Suppressor macrophage treated with lipopolysaccharide for 4 hours (primary cell): ENCODE data around the gene KATNBL1.
"Not testable (repeated sequence)": the region's sequence is repeated elsewhere in the genome, so short reads cannot be mapped to it uniquely, and the experiment has no call there.

Experiments
- DNase-seq: peaks from one replicate; pipeline ENCODE4 v3.0.0-alpha.2; 2020

KATNBL1 gene

GRCh38 chr15:34188711-34189110 is 21.2 kb downstream of the KATNBL1 start:
- no peak for DNase-seq

GRCh38 chr15:34185666-34186065 is 24.2 kb downstream of the KATNBL1 start:
- no peak for DNase-seq

DNA sequence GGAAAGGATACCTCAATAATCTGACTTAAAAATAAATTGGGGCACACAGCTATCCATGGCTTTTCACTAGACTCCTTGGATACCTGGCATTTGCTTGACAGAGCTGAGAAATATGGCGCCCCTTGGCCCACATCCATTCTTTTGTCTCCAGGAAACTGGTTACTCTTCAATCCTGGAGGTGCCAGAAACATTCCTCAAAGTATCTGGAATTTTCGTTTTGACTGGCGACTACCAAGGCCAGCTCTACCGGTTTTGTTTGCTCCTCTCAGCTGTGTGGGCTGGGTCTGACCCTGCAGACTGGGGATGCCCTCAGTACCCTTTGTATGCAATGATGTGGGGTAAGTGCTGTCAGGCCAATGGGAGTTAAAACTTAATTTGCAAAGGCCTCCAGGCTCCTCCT is 27.0 kb downstream of the KATNBL1 start:
- no peak for DNase-seq

- DNase-seq, result no peak
These were observed 30.7 kb downstream of the KATNBL1 start for GRCh38 chr15:34179234-34179633.

- DNase-seq, result not testable (repeated sequence)
These were observed 43.8 kb downstream of the KATNBL1 start for GRCh38 chr15:34165987-34166573.

DNA sequence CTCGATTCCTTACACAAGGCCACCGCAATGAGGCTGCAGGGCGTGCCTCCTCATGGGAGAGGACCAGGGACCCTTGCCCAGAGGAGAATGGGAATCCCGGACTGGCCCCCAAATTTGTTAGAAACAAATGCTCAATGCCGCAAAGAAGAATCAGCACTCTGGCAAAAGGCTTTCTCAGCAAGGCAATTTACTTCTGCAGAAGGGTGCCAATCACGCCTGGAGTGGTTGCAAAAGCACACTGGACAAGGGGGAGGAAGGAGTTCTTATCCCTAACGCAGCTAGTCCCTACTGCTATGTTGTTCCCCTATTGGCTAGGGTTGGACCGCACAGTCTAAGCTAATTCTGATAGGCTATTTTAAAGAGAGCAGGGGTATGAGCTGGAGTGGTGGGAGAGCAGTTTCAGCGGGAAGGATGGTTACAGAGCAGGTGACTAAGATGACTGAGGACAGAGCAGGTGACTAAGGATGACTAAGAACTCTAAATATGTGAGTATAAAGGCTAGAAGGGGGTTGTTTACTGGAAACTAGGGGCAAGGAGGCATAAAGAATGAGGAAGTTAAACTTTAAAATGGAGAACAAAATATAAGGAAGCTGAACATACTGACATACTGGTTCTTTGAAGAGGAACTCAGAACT is 48.5 kb downstream of the KATNBL1 start:
- peak; percentile 56 for DNase-seq

DNA sequence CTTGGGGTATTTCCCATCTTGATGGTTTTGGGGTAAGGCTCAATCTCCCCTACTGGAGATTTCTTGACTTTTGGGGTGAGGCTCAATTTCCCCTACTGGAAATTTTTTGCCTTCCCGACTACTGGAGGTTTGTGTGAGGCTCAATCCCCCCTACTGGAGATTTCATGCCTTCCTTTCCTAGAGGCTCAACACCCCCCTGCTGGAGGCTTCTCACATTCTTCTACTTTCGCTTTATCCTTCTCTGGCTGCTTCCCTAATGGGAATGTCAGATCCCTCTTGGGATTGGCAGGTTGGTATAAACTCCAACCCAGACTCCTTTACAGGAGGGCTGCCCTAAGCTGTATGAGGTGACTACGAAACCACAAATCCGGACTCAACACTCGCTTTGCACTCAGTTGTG is 49.2 kb downstream of the KATNBL1 start:
- DNase-seq, result no peak

- DNase-seq, result no peak
These were observed 51.5 kb downstream of the KATNBL1 start for GRCh38 chr15:34158355-34158754.

DNA sequence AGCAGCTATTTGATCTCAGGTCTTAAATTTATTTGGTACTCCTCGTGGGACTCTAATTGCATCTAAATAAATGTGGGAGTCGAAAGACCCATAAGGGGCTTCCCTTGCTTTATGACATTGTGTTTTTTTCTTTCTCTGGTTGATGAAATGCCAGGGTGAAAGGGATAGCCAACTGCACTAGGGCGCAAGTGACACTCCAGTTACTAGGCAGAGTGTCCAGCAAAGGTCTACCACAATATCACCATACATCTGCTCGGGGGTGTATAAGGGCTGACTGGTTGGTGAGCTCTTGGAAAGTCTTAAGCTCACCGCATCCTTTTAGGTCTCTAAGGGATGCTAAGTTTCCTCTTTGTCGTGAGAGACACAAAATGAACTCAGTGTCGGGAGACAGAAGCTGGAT is 54.0 kb downstream of the KATNBL1 start:
- no peak for DNase-seq

- peak; percentile 36 for DNase-seq
These were observed 55.1 kb downstream of the KATNBL1 start for GRCh38 chr15:34154725-34155204.

DNA sequence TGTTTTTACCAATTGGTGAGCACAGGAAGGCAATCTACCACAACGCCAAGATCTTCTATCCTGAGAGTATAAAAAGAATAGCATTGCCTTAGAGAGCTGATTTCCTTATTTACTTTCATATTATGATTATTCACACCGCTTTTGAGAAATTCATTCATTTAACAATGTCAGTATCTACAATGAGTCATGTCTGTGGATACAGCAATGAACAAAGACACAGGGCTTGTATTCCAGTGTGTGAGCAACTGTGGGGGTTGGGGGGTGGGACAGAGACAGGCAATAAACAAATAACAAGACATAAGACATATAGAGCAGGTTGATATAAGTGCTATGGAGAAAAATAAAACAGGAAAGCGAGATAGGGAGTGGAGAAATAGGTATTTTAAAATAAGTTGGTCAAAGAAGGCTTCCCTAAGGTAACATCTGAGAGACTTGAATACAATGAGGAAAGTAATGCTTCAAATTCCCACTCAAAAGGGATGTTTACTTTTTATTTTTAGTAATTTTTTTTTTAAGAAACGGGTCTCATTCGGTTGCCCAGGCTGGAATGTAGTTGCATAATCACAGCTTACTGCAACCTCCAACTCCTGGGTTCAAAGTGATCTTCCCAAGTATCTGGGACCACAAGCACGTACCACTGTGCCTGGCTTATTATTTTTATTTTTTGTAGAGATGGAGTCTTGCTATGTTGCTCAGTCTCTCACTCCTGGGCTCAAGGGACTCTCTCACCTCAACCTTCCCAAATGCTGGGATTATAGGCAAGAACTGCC is 62.3 kb downstream of the KATNBL1 start:
- DNase-seq, result no peak

- no peak for DNase-seq
These were observed 76.4 kb downstream of the KATNBL1 start for GRCh38 chr15:34133511-34133910.

- DNase-seq, result no peak
These were observed 77.0 kb downstream of the KATNBL1 start for GRCh38 chr15:34132881-34133280.

DNA sequence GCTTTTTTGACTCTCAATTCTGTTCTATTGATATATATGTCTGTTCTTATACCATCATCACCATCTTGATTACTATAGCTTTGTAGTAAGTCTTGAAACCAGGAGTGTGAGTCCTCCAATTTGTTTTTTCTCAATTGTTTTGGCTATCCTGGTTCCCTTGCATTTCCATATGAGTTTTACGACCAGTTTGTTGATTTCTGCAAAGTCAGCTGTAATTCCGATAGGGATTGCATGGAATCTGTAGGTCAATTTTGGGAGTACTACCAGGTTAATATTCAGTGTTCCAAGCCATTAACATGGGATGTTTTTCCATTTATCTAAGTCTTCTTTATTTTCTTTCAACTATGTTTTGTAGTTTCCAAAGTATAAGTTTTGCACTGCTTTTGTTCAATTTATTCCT is 81.0 kb downstream of the KATNBL1 start:
- no peak for DNase-seq

DNA sequence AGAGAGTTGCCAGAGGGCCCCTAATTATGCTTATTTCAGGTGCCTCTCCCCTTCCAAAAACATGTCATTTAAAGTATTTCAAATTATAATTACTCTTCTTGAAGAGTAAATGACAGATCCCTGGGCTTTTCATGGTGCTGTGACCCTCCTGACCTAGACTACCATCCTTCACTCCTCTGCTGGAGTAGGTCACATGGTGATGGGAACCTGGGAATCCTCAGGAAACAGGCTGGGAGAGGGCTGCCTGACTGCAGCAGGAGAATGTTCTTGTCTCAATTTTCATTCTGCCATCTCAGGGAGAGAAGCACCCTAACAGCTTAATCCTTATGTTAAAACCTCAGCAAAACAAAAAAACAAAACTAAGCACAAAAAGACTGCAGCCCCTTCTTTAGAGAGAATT is 83.4 kb downstream of the KATNBL1 start:
- no peak for DNase-seq

- DNase-seq, result no peak
These were observed 84.0 kb downstream of the KATNBL1 start for GRCh38 chr15:34125945-34126344.

DNA sequence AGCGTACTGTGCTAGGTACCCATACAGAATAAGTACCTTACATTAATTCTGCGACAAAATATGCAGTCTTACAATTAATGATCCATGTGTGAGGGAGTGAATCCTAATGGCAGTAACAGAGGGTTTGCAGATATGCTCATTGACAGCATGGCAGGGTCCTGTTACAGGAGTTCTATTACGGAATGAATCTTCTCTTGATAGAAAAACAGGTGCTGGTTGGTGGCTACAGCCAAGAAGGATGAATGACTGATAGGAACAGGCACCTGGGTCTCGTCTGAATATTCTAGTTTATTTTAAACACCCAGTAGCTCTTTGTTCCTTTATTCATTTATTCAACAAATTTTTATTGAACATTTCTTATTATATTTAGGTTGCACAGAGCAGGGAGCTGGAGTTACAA is 85.2 kb downstream of the KATNBL1 start:
- no peak for DNase-seq

GRCh38 chr15:34122771-34123183 is 87.1 kb downstream of the KATNBL1 start:
- no peak for DNase-seq

- not testable (repeated sequence) for DNase-seq
These were observed 88.1 kb downstream of the KATNBL1 start for GRCh38 chr15:34121786-34122185.

- not testable (repeated sequence) for DNase-seq
These were observed 89.5 kb downstream of the KATNBL1 start for GRCh38 chr15:34120420-34120819.

GRCh38 chr15:34119291-34119690 is 90.6 kb downstream of the KATNBL1 start:
- DNase-seq, result no peak

DNA sequence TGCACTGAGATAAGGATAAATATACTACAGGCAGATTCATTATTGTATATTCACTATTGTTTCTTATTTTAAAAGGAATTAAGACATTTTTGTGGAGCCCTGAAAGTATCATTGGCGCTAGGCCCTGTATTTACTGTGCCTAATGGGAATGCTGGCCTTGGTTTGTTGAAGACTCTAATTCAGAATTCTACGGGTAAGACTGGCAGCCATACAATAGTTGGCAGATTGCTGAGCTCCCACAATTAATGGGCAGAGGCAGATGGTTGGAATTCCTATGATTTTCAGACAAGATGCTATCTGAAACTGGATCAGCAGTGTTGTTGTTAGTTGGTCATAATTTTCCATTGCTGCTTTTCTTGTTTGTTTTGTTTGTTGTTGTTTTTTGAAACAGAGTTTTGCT is 93.3 kb downstream of the KATNBL1 start:
- DNase-seq, result no peak

GRCh38 chr15:34114739-34115138 is 95.2 kb downstream of the KATNBL1 start:
- DNase-seq, result no peak

GRCh38 chr15:34114215-34114614 is 95.7 kb downstream of the KATNBL1 start:
- DNase-seq, result no peak
